T-helper 2 cell (primary cell): ENCODE data around the gene ADCY5.

Experiments
- DNase-seq, 5 experiments: peaks; one replicate each; pipeline versions ENCODE4 v3.0.0 to v3.0.0-alpha.2; 2012 to 2022

The ADCY5 gene

GRCh38 chr3:123385981-123386380 is 62.9 kb downstream of the ADCY5 start:
- no peak for DNase-seq

DNA sequence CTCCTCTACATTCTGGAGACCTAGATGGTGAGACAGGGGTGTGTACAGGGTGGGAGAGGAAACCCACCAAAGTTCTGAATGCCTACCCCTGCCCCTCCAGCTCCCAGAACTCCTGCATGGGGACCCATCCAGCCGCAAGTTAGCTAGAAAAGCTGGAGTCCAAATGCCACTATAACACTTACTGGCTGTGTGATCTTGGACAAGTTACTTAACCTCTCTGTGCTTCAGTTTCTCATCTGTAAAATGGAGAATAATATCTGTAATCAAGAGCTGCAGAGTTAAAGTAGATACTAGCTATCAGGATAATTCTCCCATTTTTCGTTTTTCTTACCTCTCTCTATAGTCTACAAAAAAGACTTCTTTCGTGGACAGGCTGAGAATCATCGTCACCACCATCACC is 63.4 kb downstream of the ADCY5 start:
- no peak for DNase-seq

GRCh38 chr3:123385001-123385401 is 63.9 kb downstream of the ADCY5 start:
- no peak for DNase-seq

DNA sequence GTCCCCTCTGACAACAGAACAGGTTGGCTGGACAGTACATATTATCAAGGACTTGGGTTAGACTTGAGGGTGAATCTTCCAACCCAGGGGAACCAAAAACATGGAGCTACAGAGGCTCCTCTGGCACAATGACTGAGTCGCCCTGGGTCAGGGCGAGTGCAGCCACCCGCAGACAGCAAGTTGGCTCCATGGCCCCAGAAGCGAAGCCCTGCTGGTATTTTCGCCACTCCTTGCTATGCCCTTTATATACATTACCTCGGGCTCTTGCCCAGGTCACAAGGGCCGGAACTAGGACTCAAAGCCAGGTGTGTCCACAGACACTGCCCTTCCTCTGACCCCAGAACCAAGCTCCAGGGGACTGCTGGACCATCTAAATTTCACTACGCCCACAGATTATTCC is 64.6 kb downstream of the ADCY5 start:
- no peak for DNase-seq

- no peak for DNase-seq
Measured at GRCh38 chr3:123383091-123384053, 65.5 kb downstream of the ADCY5 start.

DNA sequence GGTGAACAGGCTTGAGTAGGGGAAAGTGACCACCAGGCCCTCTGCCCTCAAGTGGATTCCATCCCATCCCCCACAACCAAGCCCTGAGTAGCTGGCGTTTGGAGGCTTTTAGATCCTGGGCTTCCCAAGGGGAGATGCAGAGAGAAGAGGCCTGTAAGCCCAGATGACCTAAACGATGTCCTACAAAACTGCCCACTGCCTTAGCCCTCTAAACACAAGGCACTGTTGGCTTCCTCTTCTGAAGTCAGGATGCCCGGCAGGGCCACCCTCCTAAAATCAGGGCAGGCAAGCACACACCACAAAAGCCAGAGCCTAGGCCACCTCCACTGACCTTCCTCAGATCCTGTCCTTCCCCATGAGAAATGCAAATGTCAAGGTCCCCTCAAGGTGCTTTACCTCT is 68.6 kb downstream of the ADCY5 start:
- DNase-seq, result no peak

- no peak for DNase-seq
Measured at GRCh38 chr3:123379041-123379830, 69.7 kb downstream of the ADCY5 start.

GRCh38 chr3:123378409-123378915 is 70.4 kb downstream of the ADCY5 start:
- no peak for DNase-seq

- DNase-seq, result no peak
Measured at GRCh38 chr3:123377243-123377740, 71.6 kb downstream of the ADCY5 start.

- DNase-seq, result no peak
Measured at GRCh38 chr3:123376451-123377242, 72.2 kb downstream of the ADCY5 start.

GRCh38 chr3:123375014-123375940 is 73.6 kb downstream of the ADCY5 start:
- DNase-seq, result no peak

DNA sequence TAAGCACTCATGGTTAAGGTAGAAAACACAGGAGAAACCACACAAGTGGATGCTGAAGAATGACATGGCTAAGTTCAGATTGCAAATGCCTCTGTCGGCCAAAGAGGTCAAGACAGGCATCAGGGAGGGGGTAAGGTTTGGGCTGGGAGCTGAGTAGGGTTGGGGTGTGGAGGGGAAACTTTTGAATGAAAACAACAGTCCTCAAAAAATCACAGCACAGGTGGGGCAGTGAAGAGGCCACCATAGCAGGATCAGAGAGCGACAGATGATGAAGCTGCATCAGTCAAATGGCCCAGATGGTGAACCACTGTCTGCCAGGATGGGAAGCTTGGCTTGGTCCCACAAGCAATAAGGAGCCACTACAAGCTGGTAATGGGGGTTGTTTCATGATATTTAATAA is 74.9 kb downstream of the ADCY5 start:
- no peak for DNase-seq

DNA sequence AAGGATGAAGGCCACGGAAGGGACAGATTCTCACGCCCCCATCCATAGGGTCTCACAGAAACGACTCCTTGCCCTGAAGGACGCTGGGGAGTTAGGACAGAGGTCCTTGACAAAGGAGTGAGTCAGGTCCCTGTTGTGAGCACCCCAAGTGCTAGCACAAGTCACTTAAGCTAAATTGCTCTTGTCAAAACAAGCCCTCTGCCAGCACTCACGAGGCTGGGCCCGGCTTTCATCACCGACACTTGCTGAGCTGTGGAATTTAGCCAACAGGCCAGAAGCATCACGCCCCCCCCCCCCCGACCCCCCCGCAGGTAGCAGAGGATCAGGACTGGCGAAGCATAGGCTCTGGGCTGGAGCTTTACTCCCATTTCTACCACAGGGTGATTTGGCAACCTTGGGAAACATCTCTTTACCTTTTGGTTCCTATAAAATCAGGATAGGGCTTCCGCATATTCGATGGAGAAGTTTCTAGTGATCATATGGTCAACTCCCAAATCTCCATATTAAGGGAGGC is 75.4 kb downstream of the ADCY5 start:
- no peak for DNase-seq

GRCh38 chr3:123372686-123373473 is 76.0 kb downstream of the ADCY5 start:
- DNase-seq, result no peak

- no peak for DNase-seq
Measured at GRCh38 chr3:123371859-123372685, 76.8 kb downstream of the ADCY5 start.

DNA sequence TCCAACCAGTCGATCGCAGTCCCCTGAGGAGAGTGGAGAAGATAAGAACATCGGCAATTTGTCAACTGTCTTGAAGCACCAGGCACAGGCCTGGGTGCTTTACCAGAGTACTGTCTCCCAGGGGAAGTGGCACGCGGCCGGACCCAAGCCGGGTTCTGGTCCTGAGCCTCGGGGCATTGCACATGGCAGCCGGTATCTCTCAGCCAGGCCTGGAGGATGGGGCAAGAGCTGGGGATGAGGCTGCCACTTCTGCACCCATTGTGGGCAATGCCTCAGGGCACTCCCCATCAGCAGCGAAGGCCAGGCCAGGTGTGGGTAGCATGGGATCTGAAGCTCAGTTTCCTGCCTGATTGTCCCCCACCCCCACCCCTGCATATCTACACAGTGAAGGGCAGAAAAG is 77.5 kb downstream of the ADCY5 start:
- DNase-seq, result no peak

DNA sequence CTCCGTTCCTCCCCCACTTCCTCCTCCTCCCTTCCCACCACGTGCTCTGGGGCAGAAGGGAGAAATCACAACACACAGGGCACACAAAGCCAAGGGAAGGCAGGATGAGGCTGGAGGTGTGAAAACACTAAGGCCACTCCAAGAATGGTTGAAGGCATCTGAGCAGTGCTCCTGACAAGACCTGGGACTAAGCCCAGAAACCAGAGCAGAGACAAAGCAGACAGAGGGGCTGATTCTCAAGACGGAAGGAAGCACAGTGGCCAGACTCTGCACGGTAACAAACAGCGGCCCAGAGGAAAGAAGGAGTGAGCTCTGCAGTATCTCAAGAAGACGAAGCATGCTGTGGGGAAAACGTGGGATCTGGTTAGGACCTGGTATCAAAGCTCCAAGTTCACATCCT is 78.1 kb downstream of the ADCY5 start:
- DNase-seq, result no peak

GRCh38 chr3:123369085-123369484 is 79.8 kb downstream of the ADCY5 start:
- DNase-seq, result no peak

GRCh38 chr3:123367467-123368154 is 81.3 kb downstream of the ADCY5 start:
- no peak for DNase-seq
